ENCODE results near the gene ECI2. TPM values are rescaled to one million over a fixed set of nuclear protein-coding genes. Genes with fewer than 3 reads are reported as not detected.

The ECI2 gene
- total RNA-seq, 2 donors from 2014 or later: 58.8 to 74.1 TPM

DNA sequence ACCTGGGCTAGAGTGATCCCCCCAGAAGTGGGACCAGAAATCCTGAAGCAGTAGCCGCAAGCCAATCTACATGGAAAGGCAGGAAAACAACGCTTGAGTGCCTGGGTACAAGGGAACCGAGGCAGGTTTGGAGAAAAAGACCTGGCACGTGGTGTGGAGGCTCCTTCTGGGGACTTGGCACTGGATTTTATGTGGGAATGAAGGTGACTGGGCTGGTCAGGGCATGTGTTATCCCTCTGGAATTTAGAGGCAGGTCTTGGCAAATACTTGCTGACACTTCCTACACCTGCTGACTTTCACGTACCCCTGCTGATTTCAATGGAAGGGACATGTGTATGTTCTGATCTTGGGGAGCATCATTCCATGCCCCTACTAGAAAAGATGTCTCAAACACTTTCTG, 31.4 kb downstream of the ECI2 start:
- peaks cover 7% of the 10 kb centered on the region for H3K4me1 ChIP-seq (replicated peaks)
- intact Hi-C loops (cut with DNase I): no loop called here
- no peaks in the 10 kb centered on the region for H3K9me3 ChIP-seq
- no peaks in the 10 kb centered on the region for H3K27me3 ChIP-seq (replicated peaks; ENCODE audit: insufficient read depth)
- no peak overlapping the region for H3K4me3 ChIP-seq
- 46% methylated on average over 5 of the region's 5 CpGs for WGBS
- TF ChIP-seq POLR2A (IDR thresholded peaks at IDR 0.05) (no peak), POLR2AphosphoS5 (IDR thresholded peaks at IDR 0.05) (peak; percentile 56), CTCF (IDR thresholded peaks at IDR 0.05) (no peak)
- peak; percentile 69 for DNase-seq (ENCODE audit: low spot score)
- no peaks in the 10 kb centered on the region for H3K36me3 ChIP-seq
- H3K27ac ChIP-seq: no peak overlapping the region

GRCh38 chr6:4102687-4103244, 32.6 kb downstream of the ECI2 start:
- Histone ChIP-seq H3K4me3 (no peak overlapping the region), H3K27ac (peak overlapping the region; percentile 46 to 58), H3K27me3 (replicated peaks; ENCODE audit: insufficient read depth) (no peaks in the 10 kb centered on the region), H3K9me3 (no peaks in the 10 kb centered on the region), H3K36me3 (no peaks in the 10 kb centered on the region), H3K4me1 (replicated peaks) (peaks cover 7% of the 10 kb centered on the region)
- no peak for TF ChIP-seq CTCF (IDR thresholded peaks at IDR 0.05)
- no peak for TF ChIP-seq POLR2A (IDR thresholded peaks at IDR 0.05)
- TF ChIP-seq POLR2AphosphoS5 (IDR thresholded peaks at IDR 0.05): peak; percentile 14
- intact Hi-C loops (cut with DNase I): no loop called here
- 36% methylated on average over 6 of the region's 6 CpGs for WGBS
- peak; percentile 30 for DNase-seq (ENCODE audit: low spot score)

GRCh38 chr6:4101298-4101697, 34.1 kb downstream of the ECI2 start:
- WGBS: 52% methylated on average over 3 of the region's 3 CpGs
- Histone ChIP-seq H3K36me3 (no peaks in the 10 kb centered on the region), H3K9me3 (no peaks in the 10 kb centered on the region), H3K27ac (no peak overlapping the region), H3K4me1 (replicated peaks) (peaks cover 7% of the 10 kb centered on the region), H3K27me3 (replicated peaks; ENCODE audit: insufficient read depth) (no peaks in the 10 kb centered on the region), H3K4me3 (no peak overlapping the region)
- no peak for TF ChIP-seq POLR2AphosphoS5 (IDR thresholded peaks at IDR 0.05)
- no peak for TF ChIP-seq CTCF (IDR thresholded peaks at IDR 0.05)
- TF ChIP-seq POLR2A (IDR thresholded peaks at IDR 0.05): no peak
- intact Hi-C loops (cut with DNase I): no loop called here
- no peak for DNase-seq (ENCODE audit: low spot score)

DNA sequence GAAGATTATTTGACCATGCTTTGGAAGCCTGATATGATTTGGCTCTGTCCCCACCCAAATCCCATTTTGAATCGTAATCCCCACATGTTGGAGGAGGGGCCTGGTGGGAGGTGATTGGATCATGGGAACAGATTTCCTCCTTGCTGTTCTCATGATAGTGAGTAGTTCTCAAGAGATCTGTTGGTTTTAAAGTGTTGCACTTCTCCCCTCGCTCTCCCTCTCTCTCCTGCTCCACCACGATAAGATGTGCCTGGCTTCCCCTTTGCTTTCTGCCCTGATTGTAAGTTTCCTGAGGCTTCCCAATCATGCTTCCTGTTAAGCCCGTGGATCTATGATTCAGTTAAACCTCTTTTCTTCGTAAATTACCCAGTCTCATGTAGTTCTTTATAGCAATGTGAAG, 34.7 kb downstream of the ECI2 start:
- Histone ChIP-seq H3K36me3 (no peaks in the 10 kb centered on the region), H3K27ac (no peak overlapping the region), H3K4me3 (no peak overlapping the region), H3K27me3 (replicated peaks; ENCODE audit: insufficient read depth) (no peaks in the 10 kb centered on the region), H3K4me1 (replicated peaks) (peaks cover 7% of the 10 kb centered on the region), H3K9me3 (no peaks in the 10 kb centered on the region)
- intact Hi-C loops (cut with DNase I): no loop called here
- no peak for TF ChIP-seq POLR2A (IDR thresholded peaks at IDR 0.05)
- no peak for TF ChIP-seq POLR2AphosphoS5 (IDR thresholded peaks at IDR 0.05)
- TF ChIP-seq CTCF (IDR thresholded peaks at IDR 0.05): no peak
- 88% methylated on average over 5 of the region's 5 CpGs for WGBS
- DNase-seq (ENCODE audit: low spot score): no peak

- WGBS: 81% methylated on average over 1 of the region's 1 CpG
- Histone ChIP-seq H3K36me3 (no peaks in the 10 kb centered on the region), H3K9me3 (no peaks in the 10 kb centered on the region), H3K4me1 (replicated peaks) (no peaks in the 10 kb centered on the region), H3K27me3 (replicated peaks; ENCODE audit: insufficient read depth) (no peaks in the 10 kb centered on the region), H3K4me3 (no peak overlapping the region), H3K27ac (no peak overlapping the region)
- DNase-seq (ENCODE audit: low spot score): no peak
- TF ChIP-seq POLR2AphosphoS5 (IDR thresholded peaks at IDR 0.05) (no peak), CTCF (IDR thresholded peaks at IDR 0.05) (no peak), POLR2A (IDR thresholded peaks at IDR 0.05) (no peak)
- intact Hi-C loops (cut with DNase I): no loop called here
These were observed 42.1 kb downstream of the ECI2 start for GRCh38 chr6:4093288-4093687.
